NCI-H345 treated with DMSO at 0.1 percent for 48 hours (cell line): ENCODE measurements around the gene LGALS3.
A peak's percentile ranks its signal among the peaks of the same experiment; 100 is the strongest.

Experiments used
- DNase-seq: peaks from one replicate; lab custom pipeline; 2025; ENCODE audit not compliant: unreplicated experiment; lab: John Stamatoyannopoulos, UW

LGALS3 gene

DNA sequence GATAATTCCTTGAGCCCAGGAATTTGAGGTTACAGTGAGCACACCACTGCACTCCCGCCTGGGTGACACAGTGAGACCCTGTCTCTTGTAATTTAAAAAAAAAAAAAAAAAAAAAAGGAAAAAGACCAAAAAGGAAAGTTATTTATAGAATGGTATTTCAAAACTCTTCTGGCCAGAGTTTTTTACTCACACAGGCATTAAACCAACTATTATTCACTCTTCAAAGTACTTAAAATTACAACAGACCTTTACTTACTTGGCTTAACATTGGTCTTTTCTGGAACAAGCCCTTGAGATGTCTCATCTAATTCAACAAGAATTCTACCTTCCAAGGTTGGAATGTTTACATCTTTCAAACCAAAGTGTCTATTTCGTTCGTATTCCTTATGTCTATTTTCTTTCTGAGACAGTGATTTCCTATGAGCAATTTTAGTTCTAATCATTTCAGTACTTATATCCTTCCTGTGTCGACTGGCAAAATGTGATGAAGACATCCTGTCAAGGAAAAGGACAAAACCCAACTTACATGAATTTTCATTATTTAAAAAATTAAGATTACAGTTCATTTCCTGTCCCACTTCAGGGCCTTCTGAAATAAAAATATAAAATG lies 59.7 kb downstream of the LGALS3 start:
- no peak for DNase-seq

- DNase-seq, result no peak
Measured at GRCh38 chr14:55190906-55191202, 61.8 kb downstream of the LGALS3 start.

GRCh38 chr14:55191203-55192053 lies 62.4 kb downstream of the LGALS3 start, which contains the start of gene DLGAP5:
Gene DLGAP5, minus strand, starts transcription at chr14:55191585. Its CDS starts 2,406 bp downstream, at chr14:55189179.
- DNase-seq, result peak; percentile 96

- peak; percentile 42 for DNase-seq
Measured at GRCh38 chr14:55192054-55192621, 63.1 kb downstream of the LGALS3 start.

- no peak for DNase-seq
Measured at GRCh38 chr14:55194656-55195355, 65.8 kb downstream of the LGALS3 start.
